HepG2 (cell line): ENCODE measurements around the gene PCCB.

Experiments used
- CBX5 ChIP-seq: sonication (generic); formaldehyde crosslinking; IDR thresholded peaks from 2 replicates; pipeline ENCODE4 v1.4.0; 2020; ENCODE audit warnings: missing genetic modification reagents, borderline replicate concordance
- POLR2A ChIP-seq, 2 experiments: IDR thresholded peaks; 2 replicates each; pipeline ENCODE4 v1.6.1; 2011; ENCODE audit warnings: low read depth in 2 of 2, low read length in 2 of 2, mild to moderate bottlenecking in 1 of 2, moderate library complexity in 1 of 2; ENCODE audit not compliant: insufficient read depth in 1 of 2
- RFXANK ChIP-seq: IDR thresholded peaks from 2 replicates; pipeline ENCODE4 v1.6.1; 2016
- SRY ChIP-seq: sonication (generic); formaldehyde crosslinking; IDR thresholded peaks from 2 replicates; pipeline ENCODE4 v1.8.0; 2022; ENCODE audit warnings: mild to moderate bottlenecking, missing genetic modification reagents
- TCF7L2 ChIP-seq: IDR thresholded peaks from 2 replicates; pipeline ENCODE4 v1.6.1; 2011; ENCODE audit warnings: mild to moderate bottlenecking, low read depth, low read length, moderate library complexity
- ZFX ChIP-seq: sonication (generic); formaldehyde crosslinking; IDR thresholded peaks from 2 replicates; pipeline ENCODE4 v1.4.0; 2020; ENCODE audit warnings: mild to moderate bottlenecking, low read depth, missing genetic modification reagents, moderate library complexity
- ZNF207 ChIP-seq: fragments of 450-650 bp; IDR thresholded peaks from 2 replicates; pipeline ENCODE4 v1.6.1; 2016; ENCODE audit warnings: antibody characterized with exemption, borderline replicate concordance
- ZNF263 ChIP-seq: sonication (generic); formaldehyde crosslinking; IDR thresholded peaks from 2 replicates; pipeline ENCODE4 v1.4.0; 2020; ENCODE audit warnings: missing genetic modification reagents
- ZNF766 ChIP-seq: sonication (generic); formaldehyde crosslinking; IDR thresholded peaks from 2 replicates; pipeline ENCODE4 v1.5.0; 2020; ENCODE audit warnings: missing genetic modification reagents, borderline replicate concordance
- TF ChIP-seq, protein P1 (sequence below): sonication (generic); formaldehyde crosslinking; IDR thresholded peaks from 2 replicates; pipeline ENCODE4 v1.5.0; 2020; ENCODE audit warnings: mild to moderate bottlenecking, missing genetic modification reagents, moderate library complexity
- TF ChIP-seq, protein P2 (sequence below): sonication (generic); formaldehyde crosslinking; IDR thresholded peaks from 2 replicates; pipeline ENCODE4 v1.4.0; 2020; ENCODE audit warnings: missing genetic modification reagents
- TF ChIP-seq, protein P3 (sequence below): sonication (generic); formaldehyde crosslinking; IDR thresholded peaks from 2 replicates; pipeline ENCODE4 v1.4.0; 2020; ENCODE audit warnings: low read depth, missing genetic modification reagents
- TF ChIP-seq, protein P4 (sequence below): sonication (generic); formaldehyde crosslinking; IDR thresholded peaks from 2 replicates; pipeline ENCODE4 v1.5.1; 2020; ENCODE audit warnings: missing genetic modification reagents, mild to moderate bottlenecking, borderline replicate concordance

DNA sequence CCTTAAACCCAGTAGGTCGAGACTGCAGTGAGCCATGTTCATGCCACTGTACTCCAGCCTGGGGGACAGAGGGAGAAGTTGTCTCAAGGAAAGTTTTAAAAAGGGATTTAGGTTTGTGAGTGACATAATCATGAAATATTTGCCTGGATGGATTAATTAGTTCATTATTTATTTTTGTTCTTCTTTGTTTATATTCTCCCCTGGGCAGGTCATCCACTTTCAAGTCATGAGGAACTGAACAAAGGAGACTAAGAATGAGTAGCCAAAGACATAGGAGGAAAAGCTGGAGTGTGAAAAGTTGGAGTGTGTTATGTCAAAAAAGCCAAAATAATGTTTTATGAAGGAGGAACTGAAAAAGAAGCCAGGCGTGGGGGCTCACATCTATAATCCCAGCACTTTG is 17.7 kb upstream of the PCCB start:
- TF ChIP-seq RFXANK (no peak), POLR2A (IDR thresholded peaks at IDR 0.05; ENCODE audit: insufficient read depth in 1 of 2, low read depth in 2 of 2, low read length in 2 of 2) (no peak), ZNF766 (CRISPR knock-in tag) (no peak), ZNF207 (no peak), SRY (no peak), ZNF263 (CRISPR knock-in tag) (no peak), ZFX (no peak), TCF7L2 (no peak), CBX5 (CRISPR knock-in tag) (no peak)
- TF ChIP-seq, protein P1, sequence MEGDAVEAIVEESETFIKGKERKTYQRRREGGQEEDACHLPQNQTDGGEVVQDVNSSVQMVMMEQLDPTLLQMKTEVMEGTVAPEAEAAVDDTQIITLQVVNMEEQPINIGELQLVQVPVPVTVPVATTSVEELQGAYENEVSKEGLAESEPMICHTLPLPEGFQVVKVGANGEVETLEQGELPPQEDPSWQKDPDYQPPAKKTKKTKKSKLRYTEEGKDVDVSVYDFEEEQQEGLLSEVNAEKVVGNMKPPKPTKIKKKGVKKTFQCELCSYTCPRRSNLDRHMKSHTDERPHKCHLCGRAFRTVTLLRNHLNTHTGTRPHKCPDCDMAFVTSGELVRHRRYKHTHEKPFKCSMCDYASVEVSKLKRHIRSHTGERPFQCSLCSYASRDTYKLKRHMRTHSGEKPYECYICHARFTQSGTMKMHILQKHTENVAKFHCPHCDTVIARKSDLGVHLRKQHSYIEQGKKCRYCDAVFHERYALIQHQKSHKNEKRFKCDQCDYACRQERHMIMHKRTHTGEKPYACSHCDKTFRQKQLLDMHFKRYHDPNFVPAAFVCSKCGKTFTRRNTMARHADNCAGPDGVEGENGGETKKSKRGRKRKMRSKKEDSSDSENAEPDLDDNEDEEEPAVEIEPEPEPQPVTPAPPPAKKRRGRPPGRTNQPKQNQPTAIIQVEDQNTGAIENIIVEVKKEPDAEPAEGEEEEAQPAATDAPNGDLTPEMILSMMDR (CRISPR knock-in tag): no peak
- TF ChIP-seq, protein P2, sequence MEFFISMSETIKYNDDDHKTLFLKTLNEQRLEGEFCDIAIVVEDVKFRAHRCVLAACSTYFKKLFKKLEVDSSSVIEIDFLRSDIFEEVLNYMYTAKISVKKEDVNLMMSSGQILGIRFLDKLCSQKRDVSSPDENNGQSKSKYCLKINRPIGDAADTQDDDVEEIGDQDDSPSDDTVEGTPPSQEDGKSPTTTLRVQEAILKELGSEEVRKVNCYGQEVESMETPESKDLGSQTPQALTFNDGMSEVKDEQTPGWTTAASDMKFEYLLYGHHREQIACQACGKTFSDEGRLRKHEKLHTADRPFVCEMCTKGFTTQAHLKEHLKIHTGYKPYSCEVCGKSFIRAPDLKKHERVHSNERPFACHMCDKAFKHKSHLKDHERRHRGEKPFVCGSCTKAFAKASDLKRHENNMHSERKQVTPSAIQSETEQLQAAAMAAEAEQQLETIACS (CRISPR knock-in tag): no peak
- TF ChIP-seq, protein P3, sequence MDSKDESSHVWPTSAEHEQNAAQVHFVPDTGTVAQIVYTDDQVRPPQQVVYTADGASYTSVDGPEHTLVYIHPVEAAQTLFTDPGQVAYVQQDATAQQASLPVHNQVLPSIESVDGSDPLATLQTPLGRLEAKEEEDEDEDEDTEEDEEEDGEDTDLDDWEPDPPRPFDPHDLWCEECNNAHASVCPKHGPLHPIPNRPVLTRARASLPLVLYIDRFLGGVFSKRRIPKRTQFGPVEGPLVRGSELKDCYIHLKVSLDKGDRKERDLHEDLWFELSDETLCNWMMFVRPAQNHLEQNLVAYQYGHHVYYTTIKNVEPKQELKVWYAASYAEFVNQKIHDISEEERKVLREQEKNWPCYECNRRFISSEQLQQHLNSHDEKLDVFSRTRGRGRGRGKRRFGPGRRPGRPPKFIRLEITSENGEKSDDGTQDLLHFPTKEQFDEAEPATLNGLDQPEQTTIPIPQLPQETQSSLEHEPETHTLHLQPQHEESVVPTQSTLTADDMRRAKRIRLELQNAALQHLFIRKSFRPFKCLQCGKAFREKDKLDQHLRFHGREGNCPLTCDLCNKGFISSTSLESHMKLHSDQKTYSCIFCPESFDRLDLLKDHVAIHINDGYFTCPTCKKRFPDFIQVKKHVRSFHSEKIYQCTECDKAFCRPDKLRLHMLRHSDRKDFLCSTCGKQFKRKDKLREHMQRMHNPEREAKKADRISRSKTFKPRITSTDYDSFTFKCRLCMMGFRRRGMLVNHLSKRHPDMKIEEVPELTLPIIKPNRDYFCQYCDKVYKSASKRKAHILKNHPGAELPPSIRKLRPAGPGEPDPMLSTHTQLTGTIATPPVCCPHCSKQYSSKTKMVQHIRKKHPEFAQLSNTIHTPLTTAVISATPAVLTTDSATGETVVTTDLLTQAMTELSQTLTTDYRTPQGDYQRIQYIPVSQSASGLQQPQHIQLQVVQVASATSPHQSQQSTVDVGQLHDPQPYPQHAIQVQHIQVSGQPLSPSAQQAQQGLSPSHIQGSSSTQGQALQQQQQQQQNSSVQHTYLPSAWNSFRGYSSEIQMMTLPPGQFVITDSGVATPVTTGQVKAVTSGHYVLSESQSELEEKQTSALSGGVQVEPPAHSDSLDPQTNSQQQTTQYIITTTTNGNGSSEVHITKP (CRISPR knock-in tag): no peak
- TF ChIP-seq, protein P4, sequence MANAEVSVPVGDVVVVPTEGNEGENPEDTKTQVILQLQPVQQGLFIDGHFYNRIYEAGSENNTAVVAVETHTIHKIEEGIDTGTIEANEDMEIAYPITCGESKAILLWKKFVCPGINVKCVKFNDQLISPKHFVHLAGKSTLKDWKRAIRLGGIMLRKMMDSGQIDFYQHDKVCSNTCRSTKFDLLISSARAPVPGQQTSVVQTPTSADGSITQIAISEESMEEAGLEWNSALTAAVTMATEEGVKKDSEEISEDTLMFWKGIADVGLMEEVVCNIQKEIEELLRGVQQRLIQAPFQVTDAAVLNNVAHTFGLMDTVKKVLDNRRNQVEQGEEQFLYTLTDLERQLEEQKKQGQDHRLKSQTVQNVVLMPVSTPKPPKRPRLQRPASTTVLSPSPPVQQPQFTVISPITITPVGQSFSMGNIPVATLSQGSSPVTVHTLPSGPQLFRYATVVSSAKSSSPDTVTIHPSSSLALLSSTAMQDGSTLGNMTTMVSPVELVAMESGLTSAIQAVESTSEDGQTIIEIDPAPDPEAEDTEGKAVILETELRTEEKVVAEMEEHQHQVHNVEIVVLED (CRISPR knock-in tag): no peak
